T-helper 1 cell treated with Interleukin-12 subunit alpha and Interleukin-12 subunit beta and Interleukin-4 antibody, amounts not matched to agents 30 μg/mL and 1 μg/mL, for 36 hours (primary cell): ENCODE results near the gene BORCS6.
"Not testable (repeated sequence)": the region's sequence is repeated elsewhere in the genome, so short reads cannot be mapped to it uniquely, and the experiment has no call there.

Source experiments
- H3K27ac Mint-ChIP-seq: one replicate; pipeline ENCODE4 v1.8.0; 2021; ENCODE audit warnings: mild to moderate bottlenecking, mixed read lengths
- H3K27me3 Mint-ChIP-seq: one replicate; pipeline ENCODE4 v1.8.0; 2021; ENCODE audit warnings: low read depth, mixed read lengths
- H3K36me3 Mint-ChIP-seq: one replicate; pipeline ENCODE4 v1.8.0; 2021; ENCODE audit warnings: low read depth, mixed read lengths
- H3K4me1 Mint-ChIP-seq: one replicate; pipeline ENCODE4 v1.8.0; 2021; ENCODE audit warnings: low read depth, mixed read lengths
- H3K4me3 Mint-ChIP-seq: one replicate; pipeline ENCODE4 v1.8.0; 2021; ENCODE audit warnings: mild to moderate bottlenecking, moderate library complexity, mixed read lengths
- H3K9me3 Mint-ChIP-seq: one replicate; pipeline ENCODE4 v1.8.0; 2021; ENCODE audit warnings: mixed read lengths

Gene BORCS6

DNA sequence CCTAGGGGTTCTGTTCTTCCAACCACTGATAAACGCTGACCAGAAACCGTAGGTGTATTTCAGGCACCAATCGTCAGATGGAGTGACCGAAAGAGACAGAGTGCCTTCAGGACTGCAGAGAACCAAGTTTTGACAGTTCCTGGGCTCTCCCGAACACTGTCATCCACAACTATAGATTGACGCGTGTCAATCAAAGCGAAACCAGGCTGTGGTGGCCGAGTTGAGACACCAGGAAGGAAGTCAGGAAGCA, 32.3 kb upstream of the BORCS6 start:
- Mint-ChIP-seq H3K27ac (peak overlapping the region; percentile 99), H3K36me3 (peaks cover 22% of the 10 kb centered on the region), H3K4me1 (peaks cover 44% of the 10 kb centered on the region), H3K9me3 (no peaks in the 10 kb centered on the region), H3K4me3 (peak overlapping the region; percentile 90), H3K27me3 (peaks cover 3% of the 10 kb centered on the region)

DNA sequence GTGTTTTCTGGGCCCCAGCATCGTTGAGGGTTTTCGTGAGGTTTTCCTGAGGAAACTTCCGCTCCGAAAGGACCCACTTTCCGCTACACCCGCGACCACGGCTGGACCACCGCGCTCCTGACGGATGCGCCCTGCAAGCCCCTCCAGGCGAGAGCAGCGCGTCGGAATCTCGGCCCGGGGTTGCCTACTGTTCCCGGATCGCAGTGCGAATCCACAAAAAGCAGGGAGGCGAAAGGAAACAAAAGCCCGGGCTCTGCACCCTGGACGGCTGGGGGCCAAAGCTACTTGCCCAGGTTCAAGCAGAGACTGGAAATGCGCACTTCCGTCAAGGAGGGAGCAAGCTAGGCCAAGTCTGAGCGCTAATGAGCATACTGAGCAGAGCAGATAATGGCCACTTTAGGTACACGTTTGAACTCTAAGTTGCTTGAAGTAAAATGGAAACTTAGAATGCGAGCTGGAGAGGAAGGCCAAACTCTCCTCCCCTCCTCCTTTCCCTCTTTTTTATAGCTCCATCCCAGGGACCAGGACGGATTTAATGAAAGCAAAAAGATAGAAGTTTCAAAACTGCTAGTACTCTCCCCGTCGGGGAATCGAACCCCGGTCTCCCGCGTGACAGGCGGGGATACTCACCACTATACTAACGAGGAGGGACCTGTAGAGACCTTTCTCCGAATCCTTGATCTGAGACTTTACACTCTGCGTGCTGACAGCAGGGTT, 31.8 kb upstream of the BORCS6 start:
- H3K9me3 Mint-ChIP-seq = no peaks in the 10 kb centered on the region
- H3K4me3 Mint-ChIP-seq = peak overlapping the region; percentile 90
- H3K4me1 Mint-ChIP-seq = peaks cover 39% of the 10 kb centered on the region
- peaks cover 19% of the 10 kb centered on the region for H3K36me3 Mint-ChIP-seq
- H3K27me3 Mint-ChIP-seq = peaks cover 3% of the 10 kb centered on the region
- H3K27ac Mint-ChIP-seq = peak overlapping the region; percentile 99

DNA sequence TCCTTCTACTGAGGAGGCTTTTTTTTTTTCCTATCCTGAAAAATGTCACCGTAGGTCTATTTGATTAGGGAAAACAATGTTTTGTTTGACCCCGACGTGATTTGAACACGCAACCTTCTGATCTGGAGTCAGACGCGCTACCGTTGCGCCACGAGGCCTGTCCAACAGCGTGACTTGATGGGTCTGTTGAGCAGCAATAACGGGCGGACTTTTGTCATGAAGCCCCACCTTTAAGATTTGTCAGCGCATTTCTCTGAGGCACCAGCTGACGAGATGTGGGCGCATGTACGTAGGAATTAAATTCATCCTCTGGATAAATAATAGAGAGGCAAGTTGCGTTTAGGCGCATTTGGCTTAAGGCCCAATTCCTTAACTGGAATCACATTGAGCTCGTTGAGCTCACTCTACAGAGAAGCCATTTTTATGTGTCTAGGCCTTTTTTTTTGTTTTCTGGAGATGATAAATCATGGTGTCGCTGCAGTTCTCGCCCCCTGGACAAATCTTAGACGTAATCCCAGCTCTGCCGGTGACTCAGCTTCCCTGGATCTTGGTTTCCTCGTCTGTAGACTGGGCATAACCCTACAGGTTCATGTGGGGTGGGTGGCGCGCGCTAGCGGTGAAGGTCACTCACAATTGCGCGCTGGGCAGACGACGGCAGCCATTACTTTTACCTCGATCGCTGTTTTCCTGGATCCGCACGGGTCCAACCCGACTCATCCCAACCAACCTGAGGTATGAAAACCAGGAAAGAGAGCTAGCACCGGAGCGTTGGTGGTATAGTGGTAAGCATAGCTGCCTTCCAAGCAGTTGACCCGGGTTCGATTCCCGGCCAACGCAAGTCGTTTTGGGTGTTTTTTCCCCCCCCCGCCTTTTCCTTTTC, 31.0 kb upstream of the BORCS6 start:
- Mint-ChIP-seq H3K27ac (peak overlapping the region; percentile 99), H3K36me3 (peaks cover 13% of the 10 kb centered on the region), H3K4me1 (peaks cover 31% of the 10 kb centered on the region), H3K9me3 (no peaks in the 10 kb centered on the region), H3K27me3 (peaks cover 3% of the 10 kb centered on the region), H3K4me3 (peak overlapping the region; percentile 90)

DNA sequence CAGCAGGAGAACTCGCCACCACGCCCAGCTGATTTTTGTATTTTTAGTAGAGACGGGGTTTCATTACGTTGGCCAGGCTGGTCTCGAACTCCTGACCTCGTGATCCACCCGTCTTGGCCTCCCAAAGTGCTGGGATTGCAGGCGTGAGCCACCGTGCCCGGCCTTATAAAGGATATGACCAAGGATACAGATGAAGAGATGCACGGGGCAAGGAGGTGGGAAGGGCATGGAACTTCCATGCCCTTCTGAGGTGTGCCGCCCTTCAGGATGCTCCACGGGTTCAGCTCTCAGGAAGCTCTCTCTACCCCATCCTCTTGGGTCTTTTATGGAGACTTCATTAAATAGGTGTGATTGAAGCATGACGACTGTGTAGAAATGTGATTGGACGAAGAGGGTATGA, 24.0 kb upstream of the BORCS6 start:
- peaks cover 17% of the 10 kb centered on the region for H3K4me1 Mint-ChIP-seq
- not testable (repeated sequence) for H3K27me3 Mint-ChIP-seq, H3K4me3 Mint-ChIP-seq, H3K27ac Mint-ChIP-seq, H3K9me3 Mint-ChIP-seq, H3K36me3 Mint-ChIP-seq

DNA sequence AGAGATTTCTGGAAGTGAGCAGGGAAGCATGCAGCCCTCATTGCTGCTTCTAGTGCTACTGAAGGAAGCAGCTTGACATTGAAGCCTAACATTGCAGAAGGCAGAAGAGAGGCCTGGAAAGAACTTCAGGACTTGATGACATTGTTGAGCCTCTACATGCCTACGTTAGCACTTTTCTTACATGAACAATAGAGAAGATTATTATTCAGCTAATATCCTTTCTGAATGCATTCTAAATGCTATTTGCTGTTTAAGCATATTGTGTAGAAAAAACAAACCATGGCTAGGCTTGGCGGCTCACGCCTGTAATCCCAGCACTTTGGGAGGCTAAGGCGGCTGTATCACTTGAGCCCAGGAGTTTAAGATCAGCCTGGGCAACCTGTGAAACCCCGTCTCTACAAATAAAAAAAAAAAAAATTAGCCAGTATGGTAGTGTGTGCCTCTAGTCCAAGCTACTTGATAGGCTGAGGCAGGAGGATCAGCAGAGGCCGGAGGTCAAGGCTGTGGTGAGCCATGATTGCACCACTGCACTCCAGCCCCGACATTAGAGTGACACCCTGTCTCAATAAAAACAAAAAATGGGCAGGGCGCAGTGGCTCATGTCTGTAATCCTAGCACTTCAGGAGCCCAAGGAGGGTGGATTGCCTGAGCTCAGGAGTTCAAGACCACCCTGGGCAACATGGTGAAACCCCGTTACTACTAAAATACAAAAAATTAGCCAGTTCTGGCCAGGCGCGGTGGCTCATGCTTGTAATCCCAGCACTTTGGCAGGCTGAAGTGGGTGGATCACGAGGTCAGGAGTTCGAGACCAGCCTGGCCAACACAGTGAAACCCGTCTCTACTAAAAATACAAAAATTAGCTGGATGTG, 22.6 kb upstream of the BORCS6 start:
- Mint-ChIP-seq H3K4me1 (peaks cover 20% of the 10 kb centered on the region), H3K27ac (no peak overlapping the region), H3K27me3 (no peaks in the 10 kb centered on the region), H3K9me3 (no peaks in the 10 kb centered on the region), H3K4me3 (peak overlapping the region; percentile 14), H3K36me3 (peaks cover 5% of the 10 kb centered on the region)

DNA sequence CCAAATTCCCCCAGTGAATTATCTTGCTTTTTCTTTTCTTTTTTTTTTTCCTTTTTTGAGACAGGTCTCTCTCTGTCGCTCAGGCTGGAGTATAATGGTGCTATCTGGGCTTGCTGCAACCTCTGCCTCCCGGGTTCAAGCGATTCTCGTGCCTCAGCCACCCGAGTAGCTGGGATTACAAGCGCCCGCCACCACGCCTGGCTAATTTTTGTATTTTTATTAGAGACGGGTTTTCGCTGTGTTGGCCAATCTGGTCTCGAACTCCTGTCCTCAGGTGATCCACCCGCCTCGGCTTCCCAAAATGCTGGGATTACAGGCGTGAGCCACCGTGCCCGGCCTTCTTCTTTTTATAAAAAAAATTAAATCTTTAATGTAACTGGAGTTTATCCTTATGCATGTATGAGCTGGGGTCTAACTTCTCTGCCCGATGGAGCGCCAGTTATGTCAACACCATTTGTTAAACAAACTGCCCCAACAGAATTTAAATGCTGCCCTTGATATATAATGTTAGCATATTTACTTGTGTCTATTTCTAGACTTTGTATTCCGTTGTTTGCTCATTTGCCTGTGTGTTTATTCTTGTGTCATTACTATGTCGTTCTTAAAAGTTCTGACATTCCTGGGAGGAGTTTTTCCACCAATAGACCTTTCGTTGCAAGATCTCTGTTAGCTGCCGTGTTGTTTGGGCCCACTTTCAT, 20.9 kb upstream of the BORCS6 start:
- peaks cover 15% of the 10 kb centered on the region for H3K36me3 Mint-ChIP-seq
- H3K27me3 Mint-ChIP-seq = no peaks in the 10 kb centered on the region
- peaks cover 30% of the 10 kb centered on the region for H3K4me1 Mint-ChIP-seq
- no peaks in the 10 kb centered on the region for H3K9me3 Mint-ChIP-seq
- peak overlapping the region; percentile 90 for H3K27ac Mint-ChIP-seq
- peak overlapping the region; percentile 94 for H3K4me3 Mint-ChIP-seq

DNA sequence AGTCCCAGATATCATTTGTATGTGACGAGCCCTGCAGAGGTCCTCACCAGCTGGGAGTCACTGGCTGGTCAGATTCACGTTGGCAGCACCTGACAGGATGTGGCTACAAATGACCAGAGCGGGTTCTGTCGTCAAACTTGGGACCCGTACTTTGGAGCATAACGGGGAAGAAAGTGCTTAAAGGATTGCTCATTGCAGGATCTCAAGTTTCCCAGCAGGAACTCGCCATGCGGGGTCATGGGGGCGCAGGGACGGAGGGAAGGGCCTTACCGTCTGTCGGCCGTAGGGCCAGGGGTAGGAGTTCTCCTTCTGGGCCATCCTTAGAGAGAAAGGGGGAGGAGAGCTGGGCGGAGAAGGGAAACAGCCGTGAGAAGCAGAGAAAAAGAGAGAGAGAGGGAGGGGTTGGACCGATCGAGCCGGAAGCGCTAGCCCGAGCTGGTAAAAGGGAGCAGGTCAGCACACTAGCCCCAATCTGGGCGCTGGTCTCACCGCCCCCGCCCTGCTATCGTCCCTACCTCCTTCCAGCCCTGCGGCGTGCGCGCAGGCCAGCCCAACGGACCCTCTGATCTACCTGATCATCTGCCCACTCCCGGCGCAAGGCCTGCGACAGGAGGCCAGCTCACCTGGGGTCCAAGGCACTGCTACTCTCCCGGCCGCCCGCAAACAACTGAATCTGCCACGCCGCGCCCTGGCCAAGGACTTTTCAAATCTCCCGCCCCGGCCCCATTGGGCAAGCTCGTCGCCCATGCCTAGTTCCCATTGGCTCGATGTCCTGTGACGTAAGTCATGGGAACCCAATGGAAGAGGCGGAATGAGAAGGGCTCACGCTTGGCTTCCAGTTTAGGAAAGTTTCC, 20.2 kb upstream of the BORCS6 start, which contains the start of gene AURKB:
Gene AURKB, minus strand, starts transcription at position 669 of the 854 bp plus-strand sequence. Its CDS starts 351 bp downstream, at position 318.
- Mint-ChIP-seq H3K27ac (peak within 1 kb of the TSS; percentile 90), H3K27me3 (no peaks in the 10 kb centered on the region)

DNA sequence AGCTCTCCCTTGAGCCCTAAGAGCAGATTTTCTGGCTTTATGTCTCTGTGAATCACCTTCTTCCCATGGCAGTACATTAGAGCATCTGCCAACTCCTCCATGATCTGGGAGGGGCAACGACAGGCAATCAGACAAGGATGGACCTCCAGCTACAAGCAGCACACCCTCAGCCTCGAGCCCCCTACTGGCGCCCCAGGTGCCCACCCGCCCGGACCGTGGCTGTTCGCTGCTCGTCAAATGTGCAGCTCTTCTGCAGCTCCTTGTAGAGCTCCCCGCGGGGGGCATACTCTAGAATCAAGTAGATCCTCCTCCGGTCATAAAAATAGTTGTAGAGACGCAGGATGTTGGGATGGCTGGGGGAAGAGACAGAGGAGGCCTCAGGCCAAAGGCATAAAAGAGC, 16.6 kb upstream of the BORCS6 start:
- H3K27ac Mint-ChIP-seq = no peak overlapping the region
- H3K9me3 Mint-ChIP-seq = no peaks in the 10 kb centered on the region
- H3K4me1 Mint-ChIP-seq = peaks cover 26% of the 10 kb centered on the region
- no peak overlapping the region for H3K4me3 Mint-ChIP-seq
- H3K27me3 Mint-ChIP-seq = no peaks in the 10 kb centered on the region
- peaks cover 30% of the 10 kb centered on the region for H3K36me3 Mint-ChIP-seq

More for the DNA sequence above, 20.2 kb upstream of the BORCS6 start, which contains the start of gene AURKB:
- H3K9me3 Mint-ChIP-seq = no peaks in the 10 kb centered on the region
- H3K36me3 Mint-ChIP-seq = peaks cover 18% of the 10 kb centered on the region
- H3K4me1 Mint-ChIP-seq = peaks cover 30% of the 10 kb centered on the region
- peak within 1 kb of the TSS; percentile 94 for H3K4me3 Mint-ChIP-seq

DNA sequence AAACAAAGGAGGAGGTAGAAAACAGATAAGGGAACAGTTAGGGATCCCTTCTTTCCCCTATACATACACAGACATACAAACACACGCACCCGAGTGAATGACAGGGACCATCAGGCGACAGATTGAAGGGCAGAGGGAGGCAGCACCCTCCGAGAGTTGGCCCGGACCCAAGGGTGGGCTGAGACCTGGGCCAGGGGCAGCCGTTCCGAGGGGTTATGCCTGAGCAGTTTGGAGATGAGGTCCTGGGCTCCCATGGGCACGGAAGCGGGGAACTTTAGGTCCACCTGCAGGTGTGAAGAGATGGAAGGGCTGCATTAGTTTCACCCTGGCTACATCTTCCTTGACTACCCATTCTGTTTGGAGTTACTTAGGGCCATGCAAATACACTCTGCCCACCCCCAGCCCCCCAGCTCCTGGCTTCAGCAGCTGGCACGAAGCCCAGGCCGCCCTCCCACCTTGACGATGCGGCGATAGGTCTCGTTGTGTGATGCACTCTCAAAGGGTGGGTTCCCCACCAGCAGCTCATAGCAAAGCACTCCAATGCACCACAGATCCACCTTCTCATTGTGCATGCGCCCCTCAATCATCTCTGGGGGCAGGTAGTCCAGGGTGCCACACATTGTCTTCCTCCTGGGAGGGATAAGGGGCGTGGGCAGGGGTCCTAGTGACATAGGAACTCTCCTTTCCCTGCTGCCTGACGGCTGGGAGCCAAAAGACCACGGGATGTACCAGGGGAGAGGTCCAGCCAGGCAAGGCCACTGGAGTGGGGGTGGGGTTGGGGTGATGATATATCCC, 15.0 kb upstream of the BORCS6 start:
- Mint-ChIP-seq H3K4me3 (no peak overlapping the region), H3K4me1 (peaks cover 23% of the 10 kb centered on the region), H3K36me3 (peaks cover 34% of the 10 kb centered on the region), H3K9me3 (no peaks in the 10 kb centered on the region), H3K27me3 (no peaks in the 10 kb centered on the region), H3K27ac (no peak overlapping the region)

DNA sequence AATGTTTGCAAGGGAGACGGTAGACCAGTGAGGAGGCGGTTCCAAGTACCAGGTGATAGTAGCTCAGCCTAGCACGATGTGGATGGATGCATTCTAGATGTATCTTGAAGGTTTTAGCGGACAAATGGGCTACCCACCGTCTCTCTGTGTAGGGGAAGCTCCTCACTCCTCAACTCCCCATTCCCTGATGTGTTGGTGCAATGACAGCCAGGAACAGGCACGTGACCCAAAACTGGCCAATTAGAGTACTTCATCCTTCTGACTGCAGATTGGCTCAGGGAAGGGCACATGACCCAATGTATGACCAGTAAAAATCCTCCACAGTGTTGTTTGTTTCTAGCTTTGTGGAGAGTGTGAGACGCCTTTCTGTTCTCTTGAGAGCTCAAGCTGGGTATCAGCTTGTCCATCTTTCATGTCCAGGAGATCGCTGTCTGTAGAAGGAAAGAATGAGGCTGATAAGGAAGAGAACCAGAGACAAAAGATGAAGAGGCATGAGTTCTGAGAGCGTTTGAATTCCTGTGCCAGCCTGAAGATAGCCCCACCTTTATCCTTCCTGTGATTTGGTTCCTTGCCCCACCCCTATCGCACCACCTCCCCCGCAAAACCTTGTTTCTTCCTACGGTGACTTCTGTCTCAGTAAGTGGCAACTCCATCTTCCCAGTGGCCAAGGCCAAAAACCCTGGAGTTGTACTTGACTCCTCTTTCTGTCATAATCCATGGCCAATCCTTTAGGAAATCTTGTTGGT, 2.3 kb upstream of the BORCS6 start:
- Mint-ChIP-seq H3K4me3 (no peak overlapping the region), H3K27ac (no peak overlapping the region)

DNA sequence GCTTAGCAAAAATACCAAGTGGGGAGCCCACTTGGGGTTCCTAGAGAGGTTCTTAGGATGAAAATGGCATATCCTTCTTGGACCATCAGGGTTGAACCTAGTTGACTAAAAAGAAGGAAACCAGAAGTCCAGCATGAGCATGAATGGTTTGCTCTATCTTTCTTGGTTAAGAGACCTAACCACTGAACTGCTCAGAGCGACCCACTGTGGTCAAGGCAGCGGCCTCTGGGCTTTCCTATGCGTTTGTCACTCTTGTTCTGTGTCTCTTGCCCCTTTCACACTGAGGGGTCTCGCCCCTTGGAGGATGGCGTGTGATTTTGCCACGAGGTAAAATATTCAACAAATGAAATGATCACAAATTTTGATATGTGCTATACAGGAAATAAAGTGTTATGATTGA, 526 bp upstream of the BORCS6 start:
- no peaks in the 10 kb centered on the region for H3K9me3 Mint-ChIP-seq
- H3K27me3 Mint-ChIP-seq = no peaks in the 10 kb centered on the region
- H3K4me3 Mint-ChIP-seq = no peak overlapping the region
- no peaks in the 10 kb centered on the region for H3K36me3 Mint-ChIP-seq
- H3K4me1 Mint-ChIP-seq = peaks cover 11% of the 10 kb centered on the region
- H3K27ac Mint-ChIP-seq = peak overlapping the region; percentile 87

More for the DNA sequence above, 2.3 kb upstream of the BORCS6 start:
- no peaks in the 10 kb centered on the region for H3K36me3 Mint-ChIP-seq
- H3K9me3 Mint-ChIP-seq = no peaks in the 10 kb centered on the region
- peaks cover 16% of the 10 kb centered on the region for H3K4me1 Mint-ChIP-seq
- no peaks in the 10 kb centered on the region for H3K27me3 Mint-ChIP-seq

DNA sequence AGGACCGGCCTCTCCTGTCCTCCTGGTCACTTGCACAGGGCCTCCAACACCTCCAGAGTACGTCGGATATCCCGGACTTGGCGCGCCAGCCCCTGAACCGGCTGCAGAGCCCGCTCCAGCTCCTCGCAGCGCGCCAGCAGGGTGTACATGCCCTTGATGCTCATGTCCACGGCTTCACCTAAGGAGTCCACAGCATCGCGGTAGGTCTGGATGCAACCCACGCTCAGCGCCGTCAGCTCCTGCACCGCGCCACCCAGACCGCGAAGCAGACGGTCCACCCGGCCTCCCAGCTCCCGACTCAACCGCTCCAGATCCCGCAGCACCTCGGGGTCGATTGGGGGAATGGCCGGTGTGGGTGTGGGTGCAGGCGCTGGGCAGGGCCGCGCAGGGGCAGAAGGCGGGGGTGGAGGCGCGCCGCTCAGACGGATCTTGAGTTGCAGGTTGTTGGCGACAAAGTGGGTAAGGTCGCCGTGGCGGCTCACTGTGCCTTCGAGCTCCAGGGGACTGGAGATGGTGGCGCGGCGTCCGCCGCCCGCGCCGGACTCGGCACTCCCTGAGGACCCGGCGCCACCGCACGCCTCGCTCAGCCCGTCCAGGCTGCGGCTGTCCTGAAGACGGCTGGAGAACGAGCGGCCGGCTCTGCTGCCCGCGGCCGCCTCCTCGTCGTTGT, 804 bp downstream of the BORCS6 start:
- Mint-ChIP-seq H3K27ac (peak overlapping the region; percentile 87), H3K9me3 (no peaks in the 10 kb centered on the region), H3K36me3 (no peaks in the 10 kb centered on the region), H3K4me1 (peaks cover 11% of the 10 kb centered on the region), H3K4me3 (no peak overlapping the region), H3K27me3 (no peaks in the 10 kb centered on the region)
